Measurements from ENCODE around the gene FAM168A.

DNA sequence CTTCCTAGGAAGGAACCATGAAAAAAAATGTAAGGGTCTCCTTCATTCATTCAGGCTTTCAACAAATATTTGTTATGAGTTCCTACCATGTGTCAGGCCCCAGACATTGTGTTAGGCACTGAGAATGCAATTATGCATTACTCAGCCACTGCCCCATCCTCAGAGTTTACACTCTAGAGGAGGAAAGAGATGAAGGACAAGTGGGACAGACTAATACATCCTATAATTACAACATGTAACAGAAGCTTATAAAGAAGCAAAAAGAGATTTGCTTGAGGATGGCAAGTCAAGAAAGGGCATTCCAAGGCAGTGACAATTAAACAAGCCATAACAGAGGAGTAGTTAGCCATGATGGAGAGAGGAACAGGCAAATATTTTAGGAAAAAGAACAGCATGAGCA, 78.6 kb downstream of the FAM168A start:
- TF ChIP-seq, protein P1, sequence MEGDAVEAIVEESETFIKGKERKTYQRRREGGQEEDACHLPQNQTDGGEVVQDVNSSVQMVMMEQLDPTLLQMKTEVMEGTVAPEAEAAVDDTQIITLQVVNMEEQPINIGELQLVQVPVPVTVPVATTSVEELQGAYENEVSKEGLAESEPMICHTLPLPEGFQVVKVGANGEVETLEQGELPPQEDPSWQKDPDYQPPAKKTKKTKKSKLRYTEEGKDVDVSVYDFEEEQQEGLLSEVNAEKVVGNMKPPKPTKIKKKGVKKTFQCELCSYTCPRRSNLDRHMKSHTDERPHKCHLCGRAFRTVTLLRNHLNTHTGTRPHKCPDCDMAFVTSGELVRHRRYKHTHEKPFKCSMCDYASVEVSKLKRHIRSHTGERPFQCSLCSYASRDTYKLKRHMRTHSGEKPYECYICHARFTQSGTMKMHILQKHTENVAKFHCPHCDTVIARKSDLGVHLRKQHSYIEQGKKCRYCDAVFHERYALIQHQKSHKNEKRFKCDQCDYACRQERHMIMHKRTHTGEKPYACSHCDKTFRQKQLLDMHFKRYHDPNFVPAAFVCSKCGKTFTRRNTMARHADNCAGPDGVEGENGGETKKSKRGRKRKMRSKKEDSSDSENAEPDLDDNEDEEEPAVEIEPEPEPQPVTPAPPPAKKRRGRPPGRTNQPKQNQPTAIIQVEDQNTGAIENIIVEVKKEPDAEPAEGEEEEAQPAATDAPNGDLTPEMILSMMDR (IDR thresholded peaks at IDR 0.05) = no peak
- no peak for TF ChIP-seq POLR2AphosphoS5 (IDR thresholded peaks at IDR 0.05; ENCODE audit: low read depth, low read length)
- no peak for TF ChIP-seq TCF7L2 (IDR thresholded peaks at IDR 0.05; ENCODE audit: low read depth, low read length)
